HG03095 (cell line): ENCODE results near the gene PIEZO2.
A peak's percentile ranks its signal among the peaks of the same experiment; 100 is the strongest.
"Not testable (repeated sequence)": the region's sequence is repeated elsewhere in the genome, so short reads cannot be mapped to it uniquely, and the experiment has no call there.

Experiments used
- ATAC-seq: cut with Tn5 transposase; IDR thresholded peaks from one replicate; pipeline ENCODE4 v1.9.1; 2021; ENCODE audit warnings: moderate library complexity; ENCODE audit not compliant: unreplicated experiment

Gene PIEZO2

GRCh38 chr18:10935588-10935987, 213.8 kb downstream of the PIEZO2 start:
- ATAC-seq = no peak

- ATAC-seq = not testable (repeated sequence)
Measured at GRCh38 chr18:10933648-10934047, 215.7 kb downstream of the PIEZO2 start.

- no peak for ATAC-seq
Measured at GRCh38 chr18:10930076-10930475, 219.3 kb downstream of the PIEZO2 start.

- ATAC-seq = peak; percentile 74
Measured at GRCh38 chr18:10928772-10929373, 220.5 kb downstream of the PIEZO2 start.

GRCh38 chr18:10928011-10928771, 221.2 kb downstream of the PIEZO2 start:
- ATAC-seq = no peak

GRCh38 chr18:10927286-10927992, 221.9 kb downstream of the PIEZO2 start:
- ATAC-seq = no peak

GRCh38 chr18:10926621-10927161, 222.7 kb downstream of the PIEZO2 start:
- ATAC-seq = no peak

GRCh38 chr18:10924290-10924689, 225.1 kb downstream of the PIEZO2 start:
- no peak for ATAC-seq

GRCh38 chr18:10923551-10924070, 225.8 kb downstream of the PIEZO2 start:
- no peak for ATAC-seq

- ATAC-seq = no peak
Measured at GRCh38 chr18:10923141-10923540, 226.2 kb downstream of the PIEZO2 start.

- ATAC-seq = not testable (repeated sequence)
Measured at GRCh38 chr18:10922712-10923111, 226.7 kb downstream of the PIEZO2 start.

- not testable (repeated sequence) for ATAC-seq
Measured at GRCh38 chr18:10920309-10920708, 229.1 kb downstream of the PIEZO2 start.

- ATAC-seq = no peak
Measured at GRCh38 chr18:10919851-10920250, 229.5 kb downstream of the PIEZO2 start.

- no peak for ATAC-seq
Measured at GRCh38 chr18:10916865-10917264, 232.5 kb downstream of the PIEZO2 start.

- no peak for ATAC-seq
Measured at GRCh38 chr18:10916387-10916786, 233.0 kb downstream of the PIEZO2 start.

GRCh38 chr18:10915748-10916147, 233.6 kb downstream of the PIEZO2 start:
- not testable (repeated sequence) for ATAC-seq

GRCh38 chr18:10914610-10915009, 234.8 kb downstream of the PIEZO2 start:
- not testable (repeated sequence) for ATAC-seq

GRCh38 chr18:10913919-10914318, 235.4 kb downstream of the PIEZO2 start:
- no peak for ATAC-seq

- ATAC-seq = no peak
Measured at GRCh38 chr18:10912790-10913545, 236.4 kb downstream of the PIEZO2 start.

- no peak for ATAC-seq
Measured at GRCh38 chr18:10909724-10910123, 239.6 kb downstream of the PIEZO2 start.

GRCh38 chr18:10908760-10909159, 240.6 kb downstream of the PIEZO2 start:
- ATAC-seq = no peak
